Upper lobe of left lung (tissue), 4 donors: ENCODE results near the gene VPS9D1.

ENCODE experiments used
- EP300 ChIP-seq, 4 donors: sonication (generic); formaldehyde crosslinking; IDR thresholded peaks; one replicate each; pipeline ENCODE4 v1.5.1; 2017; ENCODE audit warnings: antibody characterized with exemption in 4 of 4, control low read depth in 2 of 4
- POLR2A ChIP-seq, 4 donors: fragments of 450-650 bp; IDR thresholded peaks; one replicate each; pipeline ENCODE4 v1.5.1; 2016 to 2017; ENCODE audit warnings: antibody characterized with exemption in 4 of 4, mild to moderate bottlenecking in 2 of 4
- POLR2AphosphoS5 ChIP-seq, 2 donors: sonication (generic); formaldehyde crosslinking; IDR thresholded peaks; one replicate each; pipeline ENCODE4 v1.5.1; 2017; ENCODE audit warnings: antibody characterized with exemption in 2 of 2
- TF ChIP-seq, protein P1 (sequence below), 6 experiments: fragments of 450-650 bp in 4 of 6; fragments of 200-600 bp in 2 of 6; sonication (generic) in 2 of 6; IDR thresholded peaks; one replicate each; pipeline ENCODE4 v1.5.1; 2016 to 2019; ENCODE audit warnings: antibody characterized with exemption in 6 of 6

GRCh38 chr16:89720813-89721545 is at the start of gene VPS9D1, which contains the start of gene ZNF276:
- TF ChIP-seq, protein P1, sequence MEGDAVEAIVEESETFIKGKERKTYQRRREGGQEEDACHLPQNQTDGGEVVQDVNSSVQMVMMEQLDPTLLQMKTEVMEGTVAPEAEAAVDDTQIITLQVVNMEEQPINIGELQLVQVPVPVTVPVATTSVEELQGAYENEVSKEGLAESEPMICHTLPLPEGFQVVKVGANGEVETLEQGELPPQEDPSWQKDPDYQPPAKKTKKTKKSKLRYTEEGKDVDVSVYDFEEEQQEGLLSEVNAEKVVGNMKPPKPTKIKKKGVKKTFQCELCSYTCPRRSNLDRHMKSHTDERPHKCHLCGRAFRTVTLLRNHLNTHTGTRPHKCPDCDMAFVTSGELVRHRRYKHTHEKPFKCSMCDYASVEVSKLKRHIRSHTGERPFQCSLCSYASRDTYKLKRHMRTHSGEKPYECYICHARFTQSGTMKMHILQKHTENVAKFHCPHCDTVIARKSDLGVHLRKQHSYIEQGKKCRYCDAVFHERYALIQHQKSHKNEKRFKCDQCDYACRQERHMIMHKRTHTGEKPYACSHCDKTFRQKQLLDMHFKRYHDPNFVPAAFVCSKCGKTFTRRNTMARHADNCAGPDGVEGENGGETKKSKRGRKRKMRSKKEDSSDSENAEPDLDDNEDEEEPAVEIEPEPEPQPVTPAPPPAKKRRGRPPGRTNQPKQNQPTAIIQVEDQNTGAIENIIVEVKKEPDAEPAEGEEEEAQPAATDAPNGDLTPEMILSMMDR (IDR thresholded peaks at IDR 0.05), result peak in 1 of 6 experiments; percentile 13
- TF ChIP-seq POLR2A (IDR thresholded peaks at IDR 0.05) (peak in 2 of 4 donors; percentile 56 to 68), POLR2AphosphoS5 (IDR thresholded peaks at IDR 0.05) (peak; percentile 52 to 71), EP300 (IDR thresholded peaks at IDR 0.05) (no peak)
